ENCODE data around the gene MAGEA4. TPM values are rescaled to one million over a fixed set of nuclear protein-coding genes. Genes with fewer than 3 reads are reported as not detected.

Gene MAGEA4
- total and polyA plus RNA-seq, 2 of the 4 experiments (the other 2 are of a cell fraction), result not detected

DNA sequence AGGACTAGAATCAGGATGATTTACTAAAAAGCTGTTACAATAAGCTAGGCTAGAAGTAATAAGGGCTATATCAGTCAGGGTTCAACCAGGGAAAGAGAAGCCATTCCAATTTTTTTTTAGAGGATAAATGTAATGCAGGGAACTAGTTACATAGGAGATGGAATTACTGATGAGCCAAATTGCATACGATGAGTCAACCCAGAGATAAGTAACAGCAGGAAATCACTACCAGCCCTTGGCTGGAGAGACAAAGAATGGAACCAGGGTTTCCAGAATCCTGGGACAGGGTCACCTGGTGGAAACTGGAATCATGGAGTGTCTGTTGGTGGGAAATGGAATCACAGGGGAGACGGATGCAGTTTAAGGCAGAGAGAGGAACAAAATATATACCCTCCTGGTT, 13.1 kb upstream of the MAGEA4 start:
- Histone ChIP-seq H2BK20ac (ENCODE audit: low read depth, low read length) (no peak overlapping the region), H3K9me3 (ENCODE audit: control insufficient read depth, insufficient read depth, low read length) (peaks cover 4% of the 10 kb centered on the region; the same call in 1 of the 2 replicates), H3K4me2 (ENCODE audit: low read depth, low read length) (no peak overlapping the region), H4K5ac (ENCODE audit: low read depth, low read length) (no peak overlapping the region), H3K4me3 (ENCODE audit: insufficient read depth, low read depth, low read length) (no peak overlapping the region), H4K20me1 (ENCODE audit: insufficient read depth, low read length) (no peaks in the 10 kb centered on the region), H3K79me1 (ENCODE audit: low read depth in 1 of 2, low read length in 2 of 2) (no peaks in the 10 kb centered on the region), H3K14ac (replicated peaks; ENCODE audit: low read depth, low read length) (no peak overlapping the region), H4K8ac (ENCODE audit: low read depth in 2 of 2, low read length in 2 of 2) (no peak overlapping the region), H3K36me3 (ENCODE audit: control insufficient read depth, insufficient read depth, low read length) (no peaks in the 10 kb centered on the region), H3K9me1 (ENCODE audit: insufficient read depth, low read length) (no peaks in the 10 kb centered on the region), H3K4ac (ENCODE audit: low read depth, low read length) (no peak overlapping the region), H3K9ac (ENCODE audit: low read depth, low read length) (no peak overlapping the region), H2AK5ac (ENCODE audit: low read depth, low read length) (no peak overlapping the region), H2BK15ac (ENCODE audit: low read depth, low read length) (no peak overlapping the region), H3K4me1 (ENCODE audit: control insufficient read depth, insufficient read depth, low read length) (no peaks in the 10 kb centered on the region), H3K27me3 (ENCODE audit: control insufficient read depth, insufficient read depth, low read length) (no peaks in the 10 kb centered on the region), H2AFZ (replicated peaks; ENCODE audit: low read length, poor library complexity) (no peak overlapping the region), H4K91ac (ENCODE audit: insufficient read depth, low read depth, low read length) (no peak overlapping the region), H3K27ac (ENCODE audit: insufficient read depth, low read length) (no peak overlapping the region), H2AK9ac (replicated peaks; ENCODE audit: low read depth, low read length, poor library complexity) (no peak overlapping the region), H3K23ac (ENCODE audit: low read depth, low read length) (no peak overlapping the region), H3K18ac (ENCODE audit: low read depth, low read length) (no peak overlapping the region), H2BK5ac (ENCODE audit: low read depth, low read length, poor library complexity, severe bottlenecking) (no peak overlapping the region), H2BK120ac (ENCODE audit: low read depth, low read length) (no peak overlapping the region), H3K56ac (ENCODE audit: extremely low read depth, insufficient read depth, low read length) (no peak overlapping the region)
- no peak for TF ChIP-seq POLR2A (IDR thresholded peaks at IDR 0.05; ENCODE audit: low read depth, low read length)
- TF ChIP-seq, protein P1, sequence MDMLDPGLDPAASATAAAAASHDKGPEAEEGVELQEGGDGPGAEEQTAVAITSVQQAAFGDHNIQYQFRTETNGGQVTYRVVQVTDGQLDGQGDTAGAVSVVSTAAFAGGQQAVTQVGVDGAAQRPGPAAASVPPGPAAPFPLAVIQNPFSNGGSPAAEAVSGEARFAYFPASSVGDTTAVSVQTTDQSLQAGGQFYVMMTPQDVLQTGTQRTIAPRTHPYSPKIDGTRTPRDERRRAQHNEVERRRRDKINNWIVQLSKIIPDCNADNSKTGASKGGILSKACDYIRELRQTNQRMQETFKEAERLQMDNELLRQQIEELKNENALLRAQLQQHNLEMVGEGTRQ (IDR thresholded peaks at IDR 0.05; ENCODE audit: low read depth, low read length), result no peak
- TF ChIP-seq FOS (IDR thresholded peaks at IDR 0.05; ENCODE audit: low read depth, low read length), result no peak
- no peak for TF ChIP-seq MAZ (IDR thresholded peaks at IDR 0.05; ENCODE audit: borderline replicate concordance, low read depth, low read length)
- POLR2A ChIA-PET (ENCODE audit: unreplicated experiment), result no interaction called here
- BruUV-seq (replicated peaks), result no TSS peak
- DNase-seq, result peak; percentile 1
- dilution Hi-C loops (cut with HindIII; ENCODE audit: low sequenced_read_pairs, unreplicated experiment), result no loop called here
- WGBS, 2 experiments (ENCODE audit: extremely low coverage in 2 of 2, insufficient read length in 1 of 2), result no CpG with 5 or more reads among the region's 2 CpGs
- intact Hi-C loops (cut with micrococcal nuclease), result no loop called here
- ATAC-seq (ENCODE audit: low read depth), result no peak
- CTCF ChIA-PET, result no interaction called here
- in situ Hi-C loops (cut with MboI; ENCODE audit: low sequenced_read_pairs), result no loop called here

All from IMR-90 (cell line).